Measurements from ENCODE around the gene DNAJB11. TPM values are rescaled to one million over a fixed set of nuclear protein-coding genes. Genes with fewer than 3 reads are reported as not detected.

DNAJB11 gene
- total RNA-seq, 1 experiment from 2014 or later: 54.3 TPM

GRCh38 chr3:186605561-186606545 is 35.3 kb downstream of the DNAJB11 start:
- H3K36me3 ChIP-seq (ENCODE audit: control insufficient read depth in 1 of 2, insufficient read depth in 2 of 2, low read length in 2 of 2): no peaks in the 10 kb centered on the region
- no peak overlapping the region for H3K4me2 ChIP-seq (ENCODE audit: low read length)
- ChIA-PET POLR2A (no interaction called here), CTCF (interaction anchor here (1.1 to 1.5 kb wide), 2 partner anchors 9 to 11 kb away, joined by 3 to 6 read pairs; no protein-coding TSS in a partner anchor), RAD21 (ENCODE audit: low non-redundant PET in 1 of 2, low total read pairs in 2 of 2, uncharacterized antibody in 2 of 2, unreplicated experiment in 2 of 2) (no interaction called here)
- no peak overlapping the region for H3K27ac ChIP-seq (ENCODE audit: low read depth, low read length)
- no peak overlapping the region for H3K9ac ChIP-seq (ENCODE audit: low read length)
- no peaks in the 10 kb centered on the region for H3K4me1 ChIP-seq (ENCODE audit: control insufficient read depth in 1 of 2, insufficient read depth in 2 of 2, low read length in 2 of 2)
- ATAC-seq (no peak), DNase-seq (ENCODE audit: low read depth, low spot score) (no peak)
- H3K9me2 ChIP-seq (ENCODE audit: insufficient read depth): no peaks in the 10 kb centered on the region
- H3K9me3 ChIP-seq (ENCODE audit: control insufficient read depth in 1 of 2, insufficient read depth in 1 of 2, low read depth in 1 of 2, low read length in 2 of 2): no peaks in the 10 kb centered on the region
- TF ChIP-seq ZNF274 (IDR thresholded peaks at IDR 0.05; ENCODE audit: low read depth, low read length) (no peak), MAX (IDR thresholded peaks at IDR 0.05) (no peak), FOSL1 (IDR thresholded peaks at IDR 0.05; ENCODE audit: low read depth) (no peak), EGR1 (IDR thresholded peaks at IDR 0.05; ENCODE audit: low read depth) (no peak), POLR2A (IDR thresholded peaks at IDR 0.05; ENCODE audit: borderline replicate concordance, extremely low read depth, insufficient read depth, insufficient read length) (no peak), SP1 (IDR thresholded peaks at IDR 0.05; ENCODE audit: low read depth) (no peak), EZH2 (IDR thresholded peaks at IDR 0.05) (no peak), ATF3 (IDR thresholded peaks at IDR 0.05) (no peak), SIN3A (IDR thresholded peaks at IDR 0.05; ENCODE audit: low read depth) (no peak), ZBTB33 (IDR thresholded peaks at IDR 0.05; ENCODE audit: extremely low read depth, insufficient replicate concordance, low read length) (no peak), ZFX (IDR thresholded peaks at IDR 0.05) (no peak), JUND (IDR thresholded peaks at IDR 0.05) (no peak)
- H4K20me1 ChIP-seq (ENCODE audit: insufficient read depth): no peaks in the 10 kb centered on the region
- no peak overlapping the region for H2AFZ ChIP-seq (ENCODE audit: low read depth, low read length, poor library complexity, severe bottlenecking)
- H3K27me3 ChIP-seq (ENCODE audit: insufficient read depth, low read length): no peaks in the 10 kb centered on the region
- BruUV-seq (replicated peaks): no TSS peak
- intact Hi-C loops (cut with micrococcal nuclease): no loop called here
- H3K4me3 ChIP-seq (replicated peaks in 1 of 2; ENCODE audit: low read depth in 1 of 2, low read length in 2 of 2): no peak overlapping the region
- no peaks in the 10 kb centered on the region for H3K79me2 ChIP-seq (ENCODE audit: insufficient read depth, low read length)

All from HCT116 (cell line).